Limb (tissue), 2 donors: Measurements from ENCODE around the gene MMP28.

Experiments
- DNase-seq, 2 donors: peaks; one replicate each; pipeline ENCODE4 v3.0.0-alpha.2; 2016; ENCODE audit errors: extremely low spot score in 2 of 2

Gene MMP28

GRCh38 chr17:35743626-35744328 is 51.7 kb downstream of the MMP28 start:
- DNase-seq = peak in 1 of 2 donors; percentile 59

- DNase-seq = no peak
Measured at GRCh38 chr17:35742896-35743477, 52.5 kb downstream of the MMP28 start.

GRCh38 chr17:35742496-35742895 is 52.9 kb downstream of the MMP28 start:
- DNase-seq = no peak

DNA sequence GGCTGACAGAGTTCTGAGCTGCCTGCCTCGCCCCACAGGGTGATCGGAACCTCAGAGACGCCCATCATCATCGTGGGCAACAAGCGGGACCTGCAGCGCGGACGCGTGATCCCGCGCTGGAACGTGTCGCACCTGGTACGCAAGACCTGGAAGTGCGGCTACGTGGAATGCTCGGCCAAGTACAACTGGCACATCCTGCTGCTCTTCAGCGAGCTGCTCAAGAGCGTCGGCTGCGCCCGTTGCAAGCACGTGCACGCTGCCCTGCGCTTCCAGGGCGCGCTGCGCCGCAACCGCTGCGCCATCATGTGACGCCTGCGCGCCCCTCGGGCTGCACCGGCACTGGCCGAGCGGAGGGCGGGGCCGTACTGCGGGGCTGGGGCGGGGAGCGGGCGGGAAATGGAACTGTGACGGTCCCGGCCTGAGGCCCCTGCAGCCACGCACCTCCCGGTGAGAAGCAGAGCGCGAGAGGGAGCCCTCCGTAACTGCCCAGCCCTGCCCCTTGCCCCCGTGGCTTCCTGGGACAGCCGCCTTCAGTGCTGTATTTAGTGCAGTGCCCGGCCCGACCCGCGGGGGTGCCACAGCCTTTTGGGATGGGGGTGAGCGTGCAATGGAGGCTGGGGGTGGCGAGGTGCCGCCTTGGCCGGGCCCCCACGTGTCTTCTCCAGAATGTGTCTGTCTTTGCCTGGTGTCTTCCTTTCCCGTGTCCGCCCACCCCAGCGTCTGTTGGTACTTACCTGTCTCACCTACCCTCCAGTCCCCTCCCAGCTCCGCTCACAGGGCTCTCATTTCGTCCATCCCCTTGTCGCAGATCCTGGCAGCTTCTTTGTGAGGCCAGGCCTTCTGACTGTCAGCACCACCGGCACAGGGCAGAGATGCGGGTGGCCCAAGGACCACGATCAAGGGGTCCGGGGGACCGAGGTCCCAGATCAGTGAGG is 54.2 kb downstream of the MMP28 start:
- no peak for DNase-seq

GRCh38 chr17:35740216-35740615 is 55.2 kb downstream of the MMP28 start:
- DNase-seq = no peak

DNA sequence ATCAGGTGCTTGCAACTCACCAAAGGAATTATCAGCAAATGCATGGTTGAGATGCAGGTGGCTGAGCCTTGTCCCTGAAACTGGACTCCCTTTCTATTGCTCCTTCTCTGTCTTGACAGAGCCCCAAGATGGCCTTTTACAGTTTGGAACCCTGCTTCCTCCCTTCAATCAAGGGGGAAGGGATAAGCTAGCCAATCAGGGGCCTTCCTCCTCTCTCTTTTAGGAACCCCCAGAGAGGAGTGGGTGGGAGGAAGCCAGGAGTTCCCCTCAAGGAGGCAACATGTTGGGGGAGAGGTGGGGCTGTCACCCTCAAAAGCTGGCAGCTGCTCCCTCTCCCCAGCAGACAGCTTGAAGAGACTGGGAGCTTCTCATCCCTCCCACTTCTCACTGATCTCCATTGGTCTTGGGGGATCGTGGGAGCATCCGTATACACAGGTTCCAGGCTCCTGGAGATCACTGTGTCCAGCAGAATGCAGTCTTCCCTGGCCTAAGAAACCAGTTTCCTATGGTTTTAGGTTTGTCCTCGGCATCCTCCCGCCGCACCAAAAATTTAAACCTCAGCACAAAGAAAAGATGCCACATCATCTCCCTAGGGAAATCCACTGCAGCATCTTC is 56.8 kb downstream of the MMP28 start:
- DNase-seq = no peak

DNA sequence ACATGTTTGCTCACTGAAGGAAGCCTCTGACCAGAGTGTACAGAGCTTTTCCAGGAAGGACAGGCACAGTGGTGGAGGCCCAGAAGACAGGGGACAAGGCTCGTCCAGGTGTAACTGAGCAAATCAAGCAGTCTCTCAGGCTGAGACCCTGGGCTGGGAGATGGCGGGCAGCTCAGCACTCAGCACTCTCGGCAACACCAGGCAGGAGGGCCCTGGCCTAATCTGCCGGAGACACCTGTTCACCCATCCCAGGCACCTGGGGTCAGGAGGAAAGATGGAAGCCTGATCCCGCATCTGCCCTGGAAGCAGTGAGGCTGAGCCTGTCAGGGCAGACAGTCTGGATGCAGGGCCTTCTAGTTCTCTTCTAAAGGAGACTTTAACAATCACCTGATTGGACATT is 59.2 kb downstream of the MMP28 start:
- DNase-seq = peak in 1 of 2 donors; percentile 7

DNA sequence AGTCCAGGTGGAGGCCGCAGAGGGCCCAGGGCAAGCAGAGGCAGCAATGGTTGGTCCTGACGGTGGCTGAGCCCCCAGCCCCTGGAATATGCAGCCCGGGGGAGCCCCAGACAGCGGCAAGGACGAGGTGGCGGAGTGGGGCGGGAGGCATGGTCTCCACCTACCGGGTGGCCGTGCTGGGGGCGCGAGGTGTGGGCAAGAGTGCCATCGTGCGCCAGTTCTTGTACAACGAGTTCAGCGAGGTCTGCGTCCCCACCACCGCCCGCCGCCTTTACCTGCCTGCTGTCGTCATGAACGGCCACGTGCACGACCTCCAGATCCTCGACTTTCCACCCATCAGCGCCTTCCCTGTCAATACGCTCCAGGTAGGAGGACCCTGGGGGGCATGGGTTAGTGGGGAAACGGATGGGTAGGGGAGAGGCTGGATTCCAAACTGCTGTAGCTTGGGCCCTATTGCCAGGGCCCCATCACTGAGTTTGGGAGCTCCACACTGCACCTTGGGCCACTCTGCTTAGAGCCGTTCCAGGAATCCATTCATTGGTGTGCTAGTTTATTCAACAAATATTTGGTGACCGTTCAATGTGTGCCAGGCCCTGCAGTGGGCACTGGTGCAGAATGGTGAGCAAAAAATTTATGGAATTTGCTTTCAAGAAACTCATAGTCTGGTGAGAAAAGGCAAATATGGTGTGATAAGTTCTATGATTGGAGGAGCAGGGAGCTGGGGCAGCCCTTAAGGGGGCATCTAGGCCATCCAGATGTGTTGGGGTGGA is 60.2 kb downstream of the MMP28 start:
- peak in 1 of 2 donors; percentile 5 for DNase-seq

GRCh38 chr17:35734396-35734795 is 61.0 kb downstream of the MMP28 start:
- no peak for DNase-seq

DNA sequence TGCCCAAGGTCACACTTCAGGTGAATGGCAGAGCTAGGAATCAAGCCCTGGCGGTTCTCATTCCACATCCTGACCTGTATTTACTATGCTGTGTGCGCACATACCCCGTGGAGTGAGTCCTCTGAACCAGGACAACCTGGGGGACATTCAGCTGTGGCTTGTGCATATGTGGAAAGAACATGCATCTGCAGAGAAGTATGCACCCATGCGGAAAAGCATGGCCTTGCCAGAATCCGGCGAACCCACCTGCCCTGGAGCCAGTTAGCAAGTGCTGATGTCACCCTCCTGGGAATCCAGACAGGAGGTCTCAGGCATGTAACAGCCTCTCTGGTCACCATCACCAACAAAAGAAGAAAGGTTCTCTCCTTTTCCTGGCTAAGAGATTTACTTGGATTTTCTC is 62.1 kb downstream of the MMP28 start:
- DNase-seq = no peak

GRCh38 chr17:35732806-35733136 is 62.7 kb downstream of the MMP28 start:
- no peak for DNase-seq

DNA sequence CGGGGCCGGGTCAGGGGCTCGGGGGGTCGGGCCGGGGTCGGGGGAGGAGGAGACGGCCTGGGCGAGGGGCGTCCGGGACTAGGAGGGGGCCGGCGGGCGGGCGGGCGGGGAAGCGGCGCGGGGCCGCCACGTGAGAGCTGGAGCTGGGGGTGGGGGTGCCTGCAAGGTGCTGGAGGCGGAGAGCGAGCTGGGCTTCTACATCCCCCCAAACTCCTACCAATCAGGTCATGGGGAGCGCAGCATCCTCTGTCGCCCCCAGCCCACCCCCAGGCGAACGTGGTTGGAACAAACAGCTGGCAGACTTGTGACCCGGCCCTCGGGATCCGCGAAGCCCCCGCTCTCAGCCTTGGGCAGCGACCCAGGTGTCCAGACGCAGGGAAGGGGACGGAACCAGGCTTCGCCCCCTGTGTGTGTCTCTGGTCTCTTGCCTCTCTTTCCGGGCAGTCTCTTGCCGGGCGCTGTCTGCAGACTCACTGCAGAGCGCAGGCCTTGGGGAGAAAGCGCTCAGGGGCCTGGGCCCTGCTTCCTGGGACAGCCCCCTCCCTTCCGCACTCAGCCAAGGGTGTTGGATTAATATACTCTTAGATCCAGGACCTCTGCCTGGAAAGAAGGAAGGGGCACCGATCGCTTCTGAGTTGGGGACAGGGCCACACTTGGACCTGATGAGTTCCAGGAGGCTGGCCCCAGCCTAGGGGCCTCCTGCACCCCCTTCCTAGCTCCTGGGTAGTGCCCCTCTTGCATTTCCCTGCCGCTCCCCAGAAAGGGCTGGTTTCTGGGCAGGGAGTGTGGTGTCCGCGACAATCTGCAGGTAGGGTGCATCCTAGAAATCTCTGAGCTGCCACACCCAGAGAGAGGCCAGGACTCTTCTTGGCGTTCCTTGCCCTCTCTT is 63.3 kb downstream of the MMP28 start:
- DNase-seq = peak in 1 of 2 donors; percentile 63

GRCh38 chr17:35731239-35731916 is 64.1 kb downstream of the MMP28 start, which contains the start of gene RASL10B:
TSS of gene RASL10B (plus strand) at chr17:35731639. CDS start at chr17:35735185, 3,546 bp downstream.
- peak; percentile 13 to 81 for DNase-seq

DNA sequence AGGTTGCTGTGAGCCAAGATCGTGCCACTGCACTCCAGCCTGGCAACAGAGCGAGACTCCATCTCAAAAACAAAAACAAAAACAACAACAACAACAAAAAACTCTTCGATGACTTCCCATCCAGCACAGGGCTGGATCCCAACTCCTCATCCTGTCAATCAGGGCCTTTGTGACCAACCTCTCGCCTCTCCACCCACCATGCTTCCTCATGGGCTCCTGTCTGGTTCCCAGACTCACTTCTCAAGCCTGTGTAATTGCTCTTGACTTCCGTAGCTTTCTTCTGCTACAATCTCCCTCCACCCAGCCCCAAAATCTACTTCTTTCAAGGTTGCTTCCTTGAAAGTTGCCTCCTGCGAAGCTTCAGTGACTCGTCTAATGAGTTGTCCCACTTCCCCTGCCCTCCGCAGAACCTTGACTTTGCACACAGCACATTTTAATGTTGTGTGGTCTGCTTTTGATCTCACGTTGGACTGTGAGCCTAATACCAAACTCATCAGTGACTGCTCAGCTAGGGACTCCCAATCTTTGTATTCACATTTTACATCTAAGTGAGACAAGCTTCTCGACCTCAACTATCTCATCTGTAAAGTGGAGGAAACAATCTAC is 64.9 kb downstream of the MMP28 start:
- no peak for DNase-seq

DNA sequence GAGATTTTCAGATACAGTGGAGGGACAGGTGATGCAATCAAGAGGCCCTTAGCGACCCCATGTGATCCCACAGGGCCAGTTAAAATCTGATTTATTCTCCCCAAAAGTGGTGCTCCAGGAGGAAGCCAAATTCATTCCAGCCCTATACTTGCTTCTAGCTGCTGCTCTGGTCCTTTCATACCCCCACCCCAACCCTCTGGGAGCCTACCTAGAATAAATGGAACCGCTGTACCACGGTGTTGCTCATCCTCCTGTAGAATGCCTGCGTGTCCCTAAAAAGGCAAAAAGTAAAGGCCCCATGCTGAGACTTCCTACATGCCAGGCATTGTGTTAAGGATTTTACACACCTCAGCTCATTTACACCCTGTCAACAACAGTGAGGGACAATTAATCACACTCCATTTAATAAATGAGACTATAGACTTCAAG is 66.0 kb downstream of the MMP28 start:
- DNase-seq = no peak

GRCh38 chr17:35728551-35728950 is 66.9 kb downstream of the MMP28 start:
- DNase-seq = no peak

GRCh38 chr17:35727635-35728034 is 67.8 kb downstream of the MMP28 start:
- no peak for DNase-seq

GRCh38 chr17:35726953-35727460 is 68.4 kb downstream of the MMP28 start:
- no peak for DNase-seq
